ENCODE data around the gene NR6A1. TPM values are rescaled to one million over a fixed set of nuclear protein-coding genes. Genes with fewer than 3 reads are reported as not detected.
A peak's percentile ranks its signal among the peaks of the same experiment; 100 is the strongest.

Gene NR6A1
- total RNA-seq, 1 donor from 2014 or later: 1.9 TPM

DNA sequence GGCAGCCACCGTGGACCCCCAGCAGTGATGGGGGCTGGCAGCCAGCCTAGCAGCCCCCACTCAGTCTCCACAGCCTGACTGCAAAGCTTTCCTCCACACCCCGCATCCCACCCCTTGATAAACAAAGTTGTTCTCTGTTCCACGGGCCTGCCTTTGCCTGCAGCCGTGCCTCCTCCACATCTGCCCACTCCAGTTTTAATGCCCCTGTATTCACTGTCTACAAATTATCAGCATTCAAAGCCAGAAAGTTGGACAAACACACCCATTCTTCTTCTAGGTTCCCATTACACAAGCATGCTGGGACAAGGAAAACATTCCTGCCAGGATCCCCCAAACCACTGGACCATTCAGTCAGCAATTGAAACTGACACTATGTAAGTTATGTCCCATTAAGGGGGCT is 240.9 kb downstream of the NR6A1 start:
- no peak for DNase-seq
- no peak for ATAC-seq
- intact Hi-C loops (cut with micrococcal nuclease): no loop called here

DNA sequence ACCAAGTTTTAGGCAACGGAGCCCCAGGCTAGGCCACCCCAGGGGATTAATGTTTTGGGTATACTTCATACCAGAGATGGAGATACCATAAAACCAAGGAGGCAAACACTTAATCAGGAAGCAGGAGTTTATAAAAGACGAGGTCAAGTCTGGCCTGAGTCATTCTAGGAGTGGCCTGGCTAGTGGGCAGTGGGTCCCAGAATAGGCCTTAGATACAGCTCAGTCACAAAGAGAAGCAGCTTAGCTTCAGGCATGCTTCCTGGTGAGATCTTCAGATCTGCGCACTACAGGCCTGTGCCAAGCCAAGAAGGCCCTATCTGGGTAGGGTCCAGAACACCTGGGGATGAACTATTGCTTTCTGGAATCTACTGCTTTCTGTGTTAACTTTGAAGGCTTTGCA is 243.3 kb downstream of the NR6A1 start:
- ATAC-seq (no peak), DNase-seq (no peak)

DNA sequence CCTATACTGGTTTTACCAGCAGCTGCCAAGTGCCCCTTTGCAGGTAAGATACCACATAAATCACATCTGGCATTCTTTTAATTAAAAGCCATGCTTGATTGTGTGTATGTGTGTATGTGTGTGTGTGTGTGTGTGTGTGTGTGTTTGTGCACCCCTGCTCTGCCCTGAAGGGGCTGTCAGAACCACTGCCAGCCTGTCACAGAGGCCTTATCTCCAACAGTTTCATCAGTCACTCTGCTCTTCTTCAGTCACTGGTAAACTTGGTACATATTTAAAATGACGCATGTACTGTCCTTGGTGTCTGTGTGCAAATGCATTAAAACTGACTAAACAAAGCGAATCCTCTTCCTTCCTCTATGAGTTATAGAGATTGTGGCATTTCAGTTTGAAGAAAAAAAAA is 244.9 kb downstream of the NR6A1 start:
- intact Hi-C loops (cut with micrococcal nuclease): no loop called here
- DNase-seq (no peak), ATAC-seq (no peak)

More for the DNA sequence above, 243.3 kb downstream of the NR6A1 start:
- intact Hi-C loops (cut with micrococcal nuclease): no loop called here

DNA sequence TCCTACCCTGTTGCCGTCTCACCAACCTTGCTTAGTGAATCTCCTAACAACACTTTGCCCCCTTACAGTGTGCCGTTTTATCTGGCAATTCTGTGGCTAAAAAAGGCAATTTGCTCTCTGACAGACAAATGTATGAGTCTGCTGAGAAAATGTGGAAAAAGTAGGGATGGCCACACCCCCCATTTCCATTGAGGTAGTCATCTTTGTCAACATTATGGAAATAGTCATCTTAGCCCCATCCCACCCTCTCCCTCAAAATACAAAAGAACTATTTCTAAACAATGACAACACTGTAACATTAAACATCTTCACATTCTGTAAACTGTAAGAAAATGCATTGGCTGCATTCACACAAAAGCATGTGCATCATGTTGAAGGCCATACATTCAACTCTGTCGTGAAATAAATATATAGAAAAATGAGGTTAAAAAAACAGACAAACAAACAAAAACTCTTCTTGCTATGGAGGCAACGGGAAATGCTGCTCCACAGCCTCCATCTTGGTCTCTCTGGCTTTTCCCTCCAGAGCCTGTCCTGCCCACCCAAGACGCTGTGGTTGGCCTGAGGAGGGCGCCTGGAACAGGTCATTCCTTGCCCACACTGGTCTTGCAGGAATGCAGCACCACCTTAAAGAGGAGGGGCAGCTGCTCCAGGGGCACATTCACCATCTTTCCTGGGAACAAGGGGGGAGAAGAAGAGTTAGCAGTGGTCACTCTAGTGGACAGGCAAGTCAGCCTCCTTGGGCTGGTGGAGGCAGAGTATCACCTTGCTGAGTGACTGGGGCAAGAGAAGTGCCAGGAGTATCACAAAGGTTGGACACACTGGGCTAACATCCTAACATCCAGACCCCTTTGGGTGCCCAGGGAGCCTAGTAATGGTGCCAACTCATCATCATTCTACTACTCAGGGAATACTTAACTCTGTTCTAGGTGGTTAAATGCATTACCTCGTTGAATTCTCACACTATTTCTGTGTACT is 248.7 kb downstream of the NR6A1 start:
- no peak for ATAC-seq
- intact Hi-C loops (cut with micrococcal nuclease): no loop called here
- DNase-seq: no peak

DNA sequence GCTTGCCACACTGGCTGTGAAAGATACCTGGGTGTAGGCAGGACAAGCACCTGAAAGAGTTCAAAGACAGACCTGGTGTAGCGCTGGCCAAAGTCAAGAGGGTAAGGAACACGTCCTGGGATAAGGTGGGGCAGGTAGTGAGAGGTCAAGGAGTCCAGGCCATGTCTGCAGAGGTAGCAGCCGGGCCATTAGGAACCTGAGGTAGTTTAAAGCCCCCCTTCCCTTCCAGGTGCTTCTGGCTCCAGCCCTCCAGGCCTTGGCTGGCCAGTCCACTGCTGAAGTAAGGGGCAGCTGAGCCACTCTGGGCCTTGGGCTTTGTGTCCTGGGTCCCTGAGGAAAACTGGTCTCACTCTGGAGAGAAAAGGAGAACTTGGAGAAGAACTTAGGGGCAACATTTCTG is 250.0 kb downstream of the NR6A1 start:
- ATAC-seq (no peak), DNase-seq (no peak)
- intact Hi-C loops (cut with micrococcal nuclease): no loop called here

DNA sequence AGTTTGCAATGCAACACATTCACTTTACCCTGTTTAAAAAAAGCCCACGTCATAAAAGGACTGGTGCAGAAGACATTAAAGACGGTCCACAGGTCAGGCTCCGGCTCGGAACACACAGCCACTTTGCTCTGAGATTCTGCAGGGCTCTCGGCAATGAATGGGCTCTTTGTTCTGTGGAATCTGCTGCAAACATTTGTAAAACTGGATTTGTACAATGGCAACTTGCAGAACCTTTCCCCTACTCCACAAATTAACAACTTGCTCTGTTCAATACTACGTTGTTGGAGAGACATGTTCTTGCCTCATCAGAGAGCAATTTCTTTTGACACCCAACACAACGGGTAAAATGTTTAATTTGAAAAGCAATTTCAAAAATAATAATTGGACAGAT is 250.9 kb downstream of the NR6A1 start:
- no peak for ATAC-seq
- DNase-seq: no peak
- intact Hi-C loops (cut with micrococcal nuclease): no loop called here

DNA sequence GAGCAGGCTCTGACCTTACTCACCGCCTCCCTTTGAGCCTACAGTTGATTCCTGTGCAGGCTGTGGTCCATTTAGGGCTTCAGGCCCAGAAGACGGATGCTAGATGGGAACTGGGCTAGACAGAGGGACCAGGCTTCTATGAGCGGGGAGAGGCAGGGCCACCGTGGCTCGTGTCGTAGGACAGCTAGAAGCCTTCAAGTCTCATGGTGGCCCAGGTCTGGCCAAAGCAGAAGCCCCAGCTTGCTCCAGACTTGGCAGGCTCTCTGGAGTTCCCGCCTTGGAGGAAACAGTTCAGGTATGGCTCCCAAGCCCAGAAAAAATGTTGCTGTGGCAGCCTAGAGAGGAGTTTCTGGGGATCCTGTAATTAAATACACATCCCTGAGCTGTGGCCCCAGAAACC is 253.0 kb downstream of the NR6A1 start:
- ATAC-seq: no peak
- no peak for DNase-seq
- intact Hi-C loops (cut with micrococcal nuclease): no loop called here

DNA sequence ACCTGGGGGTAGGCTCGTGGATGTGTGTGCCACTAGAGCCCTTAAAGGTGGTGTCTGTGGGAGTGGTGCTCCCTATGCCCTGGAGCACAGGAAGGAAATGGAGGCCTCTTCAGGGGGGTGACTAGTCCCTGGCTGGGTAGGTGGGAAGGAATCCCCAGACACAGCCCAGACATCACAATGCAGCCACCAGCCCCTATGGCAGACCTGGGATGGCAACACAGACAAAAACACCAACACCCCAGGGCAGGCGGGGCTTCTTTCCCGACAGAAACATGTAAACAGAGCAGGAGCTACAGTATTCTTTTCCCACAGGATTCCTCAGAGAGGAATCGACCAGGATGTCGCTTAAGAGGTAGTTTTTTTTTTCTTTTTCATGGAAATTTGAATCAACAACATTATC is 253.5 kb downstream of the NR6A1 start:
- ATAC-seq (no peak), DNase-seq (no peak)
- intact Hi-C loops (cut with micrococcal nuclease): no loop called here

DNA sequence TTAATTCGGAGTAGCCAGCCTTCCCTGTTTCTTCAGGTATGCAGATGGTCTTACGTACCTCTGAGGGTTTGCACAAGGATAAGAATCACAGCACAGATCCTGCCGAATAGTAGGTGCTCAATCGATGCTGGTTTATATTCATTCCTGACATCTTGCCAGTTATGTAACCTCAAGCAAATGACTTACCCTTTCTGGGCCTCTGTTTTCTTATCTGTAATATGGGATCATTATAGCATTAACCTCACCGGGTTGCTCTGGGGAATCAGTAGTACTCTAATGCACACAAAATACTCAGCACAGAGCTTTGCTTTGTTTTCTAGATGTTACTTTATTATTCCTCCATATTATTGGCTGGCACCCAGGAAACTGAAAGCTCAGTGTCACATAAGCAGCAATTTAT is 256.2 kb downstream of the NR6A1 start:
- no peak for DNase-seq
- no peak for ATAC-seq
- intact Hi-C loops (cut with micrococcal nuclease): no loop called here

DNA sequence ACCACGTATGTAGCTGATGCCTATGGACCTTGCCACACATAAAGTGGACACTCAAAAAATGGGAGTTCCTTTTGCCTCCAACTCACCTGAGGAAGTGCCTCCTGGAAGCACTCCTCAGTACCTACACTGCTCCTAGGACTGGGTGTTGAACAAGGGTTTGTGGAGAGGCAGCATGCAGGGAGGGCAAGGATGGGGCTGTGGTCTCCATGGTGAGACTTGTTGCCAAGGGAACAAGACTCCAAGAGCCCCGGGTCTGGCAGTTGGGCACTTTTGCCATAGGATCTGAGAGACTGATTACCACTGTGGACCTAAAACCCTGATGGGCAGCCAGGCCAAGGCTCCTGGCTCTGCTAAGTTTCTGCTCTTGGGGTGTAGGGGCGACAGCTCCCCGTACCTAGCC is 257.0 kb downstream of the NR6A1 start:
- ATAC-seq (no peak), DNase-seq (no peak)
- intact Hi-C loops (cut with micrococcal nuclease): no loop called here

DNA sequence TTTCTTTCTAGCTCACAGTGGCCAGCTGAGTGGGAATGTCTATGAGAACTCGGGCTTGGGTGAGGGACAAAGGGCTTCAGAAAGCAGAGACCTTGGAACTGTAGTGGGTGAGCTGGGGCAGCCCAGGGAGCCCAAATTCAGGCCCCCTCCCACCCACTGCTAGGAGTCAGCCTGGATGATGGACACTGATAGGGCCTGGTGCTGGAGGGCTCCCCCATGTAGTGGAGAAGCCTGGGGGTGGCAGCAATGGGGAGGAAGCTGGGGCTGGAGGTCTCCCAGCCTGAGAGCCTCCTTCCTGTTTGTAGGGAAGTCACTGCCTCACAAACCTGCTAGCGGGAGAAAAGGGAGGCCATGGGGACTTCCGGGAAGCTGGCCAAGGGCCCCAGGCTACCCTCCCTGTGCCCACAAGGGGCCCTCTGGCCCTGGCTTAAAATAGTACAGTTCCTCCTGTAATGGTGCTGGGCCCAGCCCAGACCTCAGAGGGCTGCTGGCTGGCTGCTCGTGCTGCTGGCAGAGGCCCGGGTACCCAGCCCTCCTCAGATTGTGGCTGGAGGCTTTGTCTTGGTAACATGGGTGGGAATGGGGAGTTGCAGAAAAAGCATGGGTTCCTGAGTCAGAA is 257.6 kb downstream of the NR6A1 start:
- peak; percentile 98 for ATAC-seq
- intact Hi-C loops (cut with micrococcal nuclease): no loop called here
- peak; percentile 80 for DNase-seq

DNA sequence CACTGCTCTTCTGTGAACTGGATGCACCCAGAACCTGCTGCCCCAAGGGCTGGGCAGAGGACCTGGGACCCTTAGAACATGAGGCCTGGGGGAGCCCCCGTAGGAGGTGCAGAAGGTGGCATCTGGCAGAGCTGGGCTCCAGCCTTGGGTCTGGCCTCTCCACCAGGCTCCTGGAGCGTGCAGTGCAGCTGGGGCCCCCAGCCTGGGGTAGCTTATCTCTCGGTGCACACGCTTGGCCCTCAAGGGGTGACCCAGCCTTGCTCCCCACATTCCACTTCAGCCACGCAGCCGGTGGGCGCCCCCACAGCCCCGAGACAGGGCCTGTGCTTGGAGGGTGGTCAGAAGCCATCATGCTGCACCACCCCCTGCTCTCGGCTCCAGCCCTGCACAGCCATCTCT is 258.3 kb downstream of the NR6A1 start:
- ATAC-seq (no peak), DNase-seq (no peak)
- intact Hi-C loops (cut with micrococcal nuclease): no loop called here

DNA sequence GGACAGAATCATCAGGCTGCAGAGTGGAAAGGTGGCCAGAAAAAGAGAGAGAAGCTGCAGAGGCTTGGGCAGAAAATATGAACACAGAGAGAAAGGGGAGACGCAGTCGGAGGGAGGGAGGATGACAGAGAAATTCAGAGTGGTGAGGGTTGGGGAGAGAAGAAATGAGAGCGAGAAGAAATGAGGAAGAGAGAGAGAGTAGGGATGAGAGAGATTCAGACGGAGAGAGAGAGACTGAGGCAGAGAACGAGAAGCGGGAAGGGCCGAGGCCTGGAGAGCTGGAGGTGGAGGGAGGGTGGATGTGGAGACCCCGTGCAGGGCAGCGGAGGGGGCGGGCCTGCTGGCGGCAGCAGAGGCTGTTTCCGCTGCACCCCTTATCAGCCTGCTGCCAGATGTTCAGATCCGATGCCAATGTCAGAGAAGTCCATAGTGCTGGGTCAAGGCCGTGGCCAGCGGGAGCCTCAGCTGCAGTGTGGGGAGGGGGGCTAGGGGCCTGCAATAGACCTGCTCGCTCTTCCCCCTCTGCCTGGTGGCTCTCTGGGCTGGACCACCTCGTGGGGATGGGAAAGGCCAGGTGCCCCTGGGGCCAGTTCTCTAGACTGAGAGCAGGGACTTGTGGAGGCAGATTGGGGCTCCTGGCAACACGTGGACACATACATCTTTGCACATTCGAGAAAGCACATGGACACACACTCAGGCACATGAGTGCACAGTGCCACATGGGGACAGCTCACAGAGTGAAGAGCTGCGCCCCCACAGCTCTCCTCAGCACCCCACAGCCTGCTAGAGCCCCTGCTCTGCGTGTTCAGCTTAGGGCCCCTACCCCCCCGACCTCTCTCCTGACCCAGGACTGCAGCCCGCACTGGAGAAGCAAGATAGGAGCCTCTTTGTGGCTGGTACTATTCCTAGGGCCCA is 259.0 kb downstream of the NR6A1 start:
- intact Hi-C loops (cut with micrococcal nuclease): no loop called here
- DNase-seq: no peak
- ATAC-seq: no peak

DNA sequence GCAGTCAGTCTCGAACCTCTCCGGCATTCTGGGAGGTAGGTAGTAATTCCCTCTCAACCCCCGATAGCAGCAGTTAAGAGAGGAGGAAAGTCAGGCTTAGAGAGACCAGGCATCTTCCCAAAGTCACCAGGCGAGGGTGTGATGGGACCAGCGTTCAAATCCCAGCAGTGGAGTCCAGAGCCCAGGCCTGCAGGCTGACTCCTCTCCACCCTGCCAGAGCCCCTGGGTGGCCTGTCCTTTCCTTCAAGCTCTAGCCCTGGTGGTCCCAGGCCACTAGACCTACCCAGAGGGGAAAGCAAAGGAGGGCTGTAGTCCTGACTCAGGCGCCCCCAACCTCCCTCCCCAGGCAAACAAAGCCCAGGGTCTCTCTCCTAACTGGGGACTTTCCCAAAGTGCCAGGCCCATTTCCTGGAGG is 259.7 kb downstream of the NR6A1 start:
- intact Hi-C loops (cut with micrococcal nuclease): no loop called here
- ATAC-seq (no peak), DNase-seq (no peak)

DNA sequence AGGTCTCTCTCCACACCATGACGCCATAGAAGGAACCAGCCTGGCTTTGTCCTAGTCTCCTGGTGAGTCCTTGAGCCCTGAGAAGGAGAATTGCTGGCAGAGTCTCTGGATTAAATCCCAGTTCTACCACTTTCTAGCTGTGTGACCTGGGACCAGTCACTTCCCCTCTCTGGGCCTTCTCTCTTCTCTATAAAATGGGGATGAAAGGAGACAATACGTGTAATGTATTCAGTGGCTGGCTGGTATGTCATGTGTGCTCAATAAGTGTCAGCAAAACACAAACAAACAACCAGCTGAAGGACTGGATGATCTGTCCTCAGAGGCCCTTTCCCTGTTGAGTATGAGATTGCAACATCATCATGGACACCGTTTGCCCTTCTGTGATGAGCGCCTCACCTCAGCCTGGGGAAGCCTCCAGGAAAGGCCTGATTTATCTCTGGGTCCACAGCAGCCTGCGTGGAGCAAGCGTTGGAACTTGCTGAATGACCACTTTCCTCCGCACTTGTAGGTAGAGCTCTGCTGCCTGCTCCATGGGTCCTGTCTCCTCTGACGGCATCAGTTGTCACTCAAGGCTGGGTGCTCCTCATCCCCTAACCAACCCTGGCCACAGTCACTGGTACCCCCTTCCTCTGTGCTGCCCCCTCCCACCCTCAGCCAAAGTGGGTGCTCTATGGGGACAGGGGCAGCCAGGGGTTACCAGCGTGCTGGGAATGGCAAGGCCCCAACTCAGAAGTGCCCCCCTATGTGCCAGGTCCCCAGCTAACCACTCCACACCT is 260.3 kb downstream of the NR6A1 start:
- intact Hi-C loops (cut with micrococcal nuclease): no loop called here
- ATAC-seq (no peak), DNase-seq (no peak)

DNA sequence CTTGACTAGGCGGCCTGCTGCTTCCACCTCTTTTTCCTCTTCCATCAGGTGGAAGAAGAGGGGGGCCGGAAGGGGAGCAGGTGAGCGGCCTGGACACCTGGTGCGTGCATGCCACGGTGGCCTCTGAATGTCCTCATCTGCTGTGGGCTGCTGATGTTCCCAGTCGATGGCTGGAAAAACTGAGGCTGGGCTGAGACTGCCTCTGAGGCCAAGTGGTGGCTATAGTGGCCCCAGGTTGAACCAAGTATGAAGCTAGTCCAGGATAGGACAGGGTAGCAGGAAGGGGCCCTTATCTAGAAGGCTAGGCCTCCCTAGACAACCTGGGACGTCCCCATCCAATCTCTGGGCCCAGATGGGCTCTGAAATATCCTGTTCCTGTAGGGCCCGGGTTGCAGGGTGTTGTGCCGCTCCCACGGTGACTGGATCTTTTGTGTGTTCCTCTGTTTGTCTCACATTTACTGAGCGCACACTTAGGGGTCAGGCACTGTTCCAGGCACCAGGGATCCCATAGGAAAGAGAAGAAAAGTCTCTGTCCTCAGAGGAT is 263.2 kb downstream of the NR6A1 start:
- DNase-seq (no peak), ATAC-seq (no peak)
- intact Hi-C loops (cut with micrococcal nuclease): no loop called here

DNA sequence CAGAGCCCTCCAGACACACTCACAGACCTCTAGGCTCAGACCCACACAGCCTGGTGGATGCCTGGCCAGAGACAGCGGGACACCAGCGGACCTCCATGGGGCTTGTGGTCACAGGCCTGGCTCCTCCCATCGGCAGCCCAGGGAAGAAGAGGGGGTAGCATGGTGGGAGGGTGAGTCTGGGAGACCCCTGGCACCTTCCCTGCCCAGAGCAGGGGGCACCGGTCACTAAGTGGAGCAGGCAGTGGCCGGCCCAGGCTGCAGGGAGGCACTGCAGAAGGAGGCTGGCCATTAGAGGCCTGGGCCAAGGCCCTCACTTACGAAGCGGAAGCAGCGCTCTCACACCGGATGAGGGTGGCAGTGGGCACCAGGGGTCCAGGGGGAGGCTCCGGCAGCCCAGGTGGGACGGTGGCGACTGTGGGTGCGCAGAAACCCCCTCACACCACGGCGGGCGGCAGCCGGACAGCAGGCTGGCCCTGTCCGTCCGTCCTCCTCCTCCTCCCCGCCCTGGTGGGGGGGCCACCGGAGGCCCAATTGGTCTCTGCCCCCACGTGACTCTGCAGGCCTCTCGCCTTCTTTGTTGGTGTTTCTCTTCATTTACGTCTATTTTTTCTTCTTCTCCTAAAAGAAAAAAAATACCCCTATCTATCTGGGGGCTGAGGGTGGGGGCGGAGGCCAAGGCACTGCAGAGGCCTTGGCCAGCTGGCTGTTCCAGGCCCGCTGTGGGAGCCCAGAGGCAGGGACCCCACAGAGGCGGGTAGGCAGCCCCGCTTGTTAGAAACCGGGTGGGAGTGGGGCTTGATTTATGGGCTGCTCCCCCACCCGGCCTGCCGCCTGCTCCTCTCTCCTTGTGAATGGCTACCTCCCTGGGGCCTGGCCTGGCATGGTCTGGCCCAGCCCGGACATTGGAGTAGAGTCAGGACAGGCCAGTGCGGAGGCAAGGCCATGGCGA is 263.9 kb downstream of the NR6A1 start, which contains the start of gene NR5A1:
Gene NR5A1, minus strand, starts transcription at position 469 of the 949 bp plus-strand sequence. CDS start 4,004 bp downstream, outside the sequence.
- no peak for ATAC-seq
- no peak for DNase-seq
- intact Hi-C loops (cut with micrococcal nuclease): no loop called here

DNA sequence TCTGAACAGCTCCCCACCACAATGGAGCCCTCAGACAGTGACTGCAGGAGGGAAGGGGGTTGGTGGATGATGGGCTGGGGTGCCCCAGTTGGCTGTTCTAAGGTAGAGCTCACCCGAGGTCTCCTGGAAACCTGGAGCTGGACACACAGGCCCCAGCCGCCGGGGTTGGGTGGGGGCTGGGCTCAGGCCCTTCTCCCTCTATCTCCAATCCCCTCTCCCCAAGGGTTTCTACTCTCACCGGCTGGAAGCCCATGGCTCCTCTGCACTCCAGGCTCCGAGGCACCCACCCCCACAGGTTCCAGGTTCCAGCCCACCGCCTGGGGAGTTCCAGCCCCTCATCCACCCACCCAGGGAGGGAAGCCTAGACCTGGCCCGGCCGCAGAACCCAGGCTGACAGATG is 264.7 kb downstream of the NR6A1 start:
- ATAC-seq (no peak), DNase-seq (no peak)
- intact Hi-C loops (cut with micrococcal nuclease): no loop called here

Measured in left ventricle myocardium superior (tissue), 1 donor.